Ovary (tissue), 3 donors: Measurements from ENCODE around the gene RFXANK.

Experiments used
- EP300 ChIP-seq: sonication (generic); formaldehyde crosslinking; IDR thresholded peaks from one replicate; pipeline ENCODE4 v1.6.1; 2017; ENCODE audit warnings: antibody characterized with exemption
- POLR2A ChIP-seq: fragments of 450-650 bp; IDR thresholded peaks from one replicate; pipeline ENCODE4 v1.6.1; 2017; ENCODE audit warnings: antibody characterized with exemption, mild to moderate bottlenecking, moderate library complexity
- TF ChIP-seq, protein P1 (sequence below), 3 donors: fragments of 450-650 bp in 2 of 3; fragments of 200-600 bp in 1 of 3; IDR thresholded peaks; one replicate each; pipeline versions ENCODE4 v1.5.1 to v1.8.0; 2016 to 2022; ENCODE audit warnings: antibody characterized with exemption in 3 of 3, mild to moderate bottlenecking in 1 of 3
- donor health status: DM: no; HTN: no; CAD: no.

- no peak for TF ChIP-seq POLR2A
- TF ChIP-seq, protein P1, sequence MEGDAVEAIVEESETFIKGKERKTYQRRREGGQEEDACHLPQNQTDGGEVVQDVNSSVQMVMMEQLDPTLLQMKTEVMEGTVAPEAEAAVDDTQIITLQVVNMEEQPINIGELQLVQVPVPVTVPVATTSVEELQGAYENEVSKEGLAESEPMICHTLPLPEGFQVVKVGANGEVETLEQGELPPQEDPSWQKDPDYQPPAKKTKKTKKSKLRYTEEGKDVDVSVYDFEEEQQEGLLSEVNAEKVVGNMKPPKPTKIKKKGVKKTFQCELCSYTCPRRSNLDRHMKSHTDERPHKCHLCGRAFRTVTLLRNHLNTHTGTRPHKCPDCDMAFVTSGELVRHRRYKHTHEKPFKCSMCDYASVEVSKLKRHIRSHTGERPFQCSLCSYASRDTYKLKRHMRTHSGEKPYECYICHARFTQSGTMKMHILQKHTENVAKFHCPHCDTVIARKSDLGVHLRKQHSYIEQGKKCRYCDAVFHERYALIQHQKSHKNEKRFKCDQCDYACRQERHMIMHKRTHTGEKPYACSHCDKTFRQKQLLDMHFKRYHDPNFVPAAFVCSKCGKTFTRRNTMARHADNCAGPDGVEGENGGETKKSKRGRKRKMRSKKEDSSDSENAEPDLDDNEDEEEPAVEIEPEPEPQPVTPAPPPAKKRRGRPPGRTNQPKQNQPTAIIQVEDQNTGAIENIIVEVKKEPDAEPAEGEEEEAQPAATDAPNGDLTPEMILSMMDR (IDR thresholded peaks at IDR 0.05): no peak
- no peak for TF ChIP-seq EP300
Observed at GRCh38 chr19:19226663-19227062, 34.6 kb downstream of the RFXANK start.
